ENCODE measurements around the gene CDYL. TPM values are rescaled to one million over a fixed set of nuclear protein-coding genes. Genes with fewer than 3 reads are reported as not detected.

Gene CDYL
- total RNA-seq, 2 donors from 2014 or later = 38.7 to 38.8 TPM

DNA sequence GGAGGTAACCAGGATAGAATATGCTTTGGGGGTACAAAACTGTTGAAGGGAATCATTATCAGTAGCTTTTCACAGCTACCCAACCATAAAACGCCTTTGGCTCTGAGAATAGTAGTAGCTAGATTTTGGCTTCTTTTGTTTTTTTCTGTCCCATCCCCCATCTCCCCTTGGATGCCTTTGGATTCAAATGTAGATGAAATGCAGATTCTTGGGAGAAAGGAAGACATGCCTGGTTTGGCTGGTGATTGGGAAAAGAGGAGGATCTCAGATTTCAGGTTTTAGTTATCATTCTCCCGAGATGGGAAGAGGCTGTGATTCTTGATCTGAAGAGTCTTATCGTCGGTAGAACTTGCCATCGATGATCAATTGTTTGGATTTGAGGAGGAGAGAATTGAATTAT lies 3.5 kb upstream of the CDYL start:
- no peak for DNase-seq (ENCODE audit: low spot score)

DNA sequence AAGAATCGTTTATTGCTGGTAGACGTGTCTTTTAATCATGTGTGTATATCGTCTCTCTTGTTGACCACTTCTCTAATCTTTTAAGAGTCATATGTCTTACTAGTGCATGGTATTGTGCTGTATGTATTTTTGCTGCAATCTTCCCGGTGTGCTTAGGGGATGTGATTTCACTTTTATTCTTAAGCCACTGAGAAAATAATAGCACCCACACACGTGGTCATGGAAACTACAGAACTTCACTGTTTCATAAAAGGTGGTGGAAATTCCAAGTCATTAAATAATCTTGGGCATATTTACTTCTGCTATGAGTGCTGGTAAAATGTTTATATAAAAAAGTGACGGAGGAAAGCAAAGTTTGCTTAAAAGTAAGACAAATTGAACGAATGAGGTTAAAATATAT lies 3.0 kb upstream of the CDYL start:
- DNase-seq (ENCODE audit: low spot score) = no peak
- intact Hi-C loops (cut with DNase I) = no loop called here

More for the DNA sequence above, 3.5 kb upstream of the CDYL start:
- intact Hi-C loops (cut with DNase I) = no loop called here

DNA sequence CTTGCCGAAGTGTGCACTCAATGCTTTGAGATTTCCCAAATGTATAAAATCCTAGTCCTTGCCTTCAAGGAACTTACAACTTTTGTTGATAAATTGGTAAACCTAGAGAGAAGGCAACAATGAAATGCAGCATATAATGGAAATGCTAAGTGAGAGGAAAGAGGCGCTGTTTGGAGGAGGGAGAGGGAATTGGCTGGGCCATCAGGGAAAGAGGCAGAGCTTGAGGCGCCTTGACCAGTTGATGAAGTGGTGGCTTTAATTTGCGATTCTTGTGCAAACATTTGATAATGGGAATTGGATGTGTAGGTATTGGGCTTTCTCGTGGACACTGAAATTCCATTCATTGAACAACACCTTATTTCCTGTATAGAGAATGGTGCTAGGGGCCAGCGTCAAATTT lies 1.9 kb upstream of the CDYL start:
- no peak for DNase-seq (ENCODE audit: low spot score)
- intact Hi-C loops (cut with DNase I) = no loop called here

DNA sequence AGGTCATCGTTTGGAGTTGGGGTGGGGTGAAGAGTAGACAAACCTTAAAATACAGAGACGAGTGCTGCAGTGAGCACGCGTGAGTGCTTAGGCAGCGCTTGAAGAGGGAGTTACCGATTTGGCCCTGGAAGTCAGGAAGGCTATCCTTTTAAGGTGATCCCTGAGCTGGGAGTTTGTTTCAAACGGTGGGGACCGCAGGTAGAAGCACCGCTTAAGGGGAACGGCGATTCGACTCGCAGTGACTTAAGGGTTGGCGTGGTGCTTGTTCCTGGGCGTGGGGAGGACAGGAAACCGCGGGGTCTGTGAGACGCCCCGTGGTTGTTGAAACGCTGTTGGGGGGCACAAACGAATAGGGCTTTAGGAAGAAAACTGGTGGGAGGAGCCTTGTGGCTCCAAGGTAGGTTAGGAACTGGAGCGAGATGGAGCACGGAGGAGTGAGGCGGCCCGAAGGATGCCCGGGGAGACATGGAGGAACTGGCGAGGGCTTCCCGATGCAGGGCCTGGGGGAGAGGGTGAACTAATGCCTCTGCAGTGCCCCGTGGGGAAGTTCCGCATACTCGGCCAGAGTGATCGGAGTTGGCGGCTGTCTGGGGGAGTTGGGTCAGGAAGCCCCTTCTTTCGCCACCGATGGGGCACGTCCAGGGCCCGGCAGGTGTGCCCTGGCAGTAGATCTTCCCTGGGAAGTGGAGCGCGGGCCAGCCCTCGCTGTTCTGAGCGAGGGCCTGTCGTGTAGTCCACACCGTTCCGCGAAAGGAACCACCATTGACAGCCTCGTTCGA lies 1.3 kb upstream of the CDYL start:
- intact Hi-C loops (cut with DNase I) = loop anchor here in 1 of 2 donors (5.0 kb wide), 1 partner anchor 128 kb away; no protein-coding TSS in a partner anchor
- no peak for DNase-seq (ENCODE audit: low spot score)

DNA sequence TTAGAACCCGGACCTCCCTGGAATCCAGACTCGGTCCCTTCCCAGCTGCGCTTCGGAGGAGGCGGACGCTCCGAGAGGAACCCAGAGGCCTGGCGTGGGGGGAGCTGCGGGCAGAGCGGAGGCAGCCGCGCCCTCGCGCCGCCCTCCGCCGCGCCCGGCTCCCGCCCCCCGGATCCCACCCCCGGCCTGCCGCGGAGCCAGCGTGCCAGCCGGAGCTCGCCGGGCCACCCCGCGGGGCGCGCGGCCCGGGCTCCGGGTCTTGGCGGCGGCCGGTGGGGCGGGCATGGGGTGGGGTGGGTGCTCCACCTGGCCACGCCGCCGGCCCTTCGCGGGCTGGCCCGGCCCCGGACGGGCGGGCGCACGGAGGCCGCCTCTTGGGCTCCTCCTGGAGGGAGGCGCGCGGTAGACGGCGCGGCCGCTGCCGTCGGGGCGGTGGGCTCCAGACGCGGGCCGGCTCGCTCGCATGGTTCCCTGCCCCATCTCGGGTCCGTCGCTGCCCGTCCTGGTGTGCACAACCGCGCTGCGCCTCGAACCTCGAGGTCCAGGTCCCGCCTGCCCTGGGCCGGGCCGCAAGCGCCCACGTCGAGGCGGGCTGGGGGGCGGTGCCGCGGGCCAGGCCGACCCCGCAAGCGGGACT lies 592 bp upstream of the CDYL start:
- peak; percentile 91 for DNase-seq (ENCODE audit: low spot score)
- intact Hi-C loops (cut with DNase I) = loop anchor here in 1 of 2 donors (5.0 kb wide), 1 partner anchor 128 kb away; no protein-coding TSS in a partner anchor

DNA sequence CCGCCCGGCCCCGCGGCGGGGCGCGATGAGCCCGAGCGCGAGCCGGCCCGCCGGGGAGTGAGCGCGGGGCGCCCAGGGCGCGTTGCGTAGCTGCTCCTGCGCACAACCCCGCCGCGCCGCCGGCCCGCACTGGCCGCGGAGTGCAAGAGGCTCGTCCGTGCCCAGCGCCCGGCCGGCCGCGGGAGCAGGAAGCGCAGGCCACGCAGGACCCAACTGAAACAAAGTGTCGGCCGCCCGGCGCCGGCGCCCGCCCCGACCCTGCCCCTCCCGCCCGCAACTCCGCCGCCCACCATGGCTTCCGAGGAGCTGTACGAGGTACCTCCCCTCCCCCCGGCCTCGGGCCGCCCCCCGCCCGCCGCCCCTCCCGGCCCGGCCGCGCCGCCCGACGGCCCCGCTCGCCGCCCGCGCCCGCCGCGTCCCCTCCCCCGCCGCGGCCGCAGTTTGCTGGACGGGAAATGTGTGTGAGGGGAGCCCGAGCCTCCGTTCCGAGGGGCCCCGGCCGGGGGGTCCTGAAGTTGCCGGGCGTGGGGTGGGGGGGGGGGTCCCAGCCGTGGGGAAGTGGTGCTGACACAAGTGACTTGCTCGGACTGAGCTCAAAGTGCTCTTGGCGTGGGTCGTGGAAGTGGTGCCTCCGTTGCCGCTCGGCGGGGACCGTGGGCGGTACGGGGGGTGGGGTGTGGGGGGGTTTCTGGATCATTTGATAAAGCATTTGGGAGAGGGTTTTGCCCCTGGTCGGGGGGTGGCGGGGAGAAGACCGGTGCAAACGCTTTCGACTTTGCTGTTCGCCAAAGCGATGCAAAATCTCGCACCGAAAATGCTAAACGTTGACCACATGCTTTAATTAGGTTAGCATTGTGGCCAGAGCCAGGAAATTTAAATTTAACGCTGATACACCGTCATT lies 539 bp downstream of the CDYL start:
- peak; percentile 80 for DNase-seq (ENCODE audit: low spot score)
- intact Hi-C loops (cut with DNase I) = loop anchor here in 1 of 2 donors (5.0 kb wide), 1 partner anchor 129 kb away; no protein-coding TSS in a partner anchor

DNA sequence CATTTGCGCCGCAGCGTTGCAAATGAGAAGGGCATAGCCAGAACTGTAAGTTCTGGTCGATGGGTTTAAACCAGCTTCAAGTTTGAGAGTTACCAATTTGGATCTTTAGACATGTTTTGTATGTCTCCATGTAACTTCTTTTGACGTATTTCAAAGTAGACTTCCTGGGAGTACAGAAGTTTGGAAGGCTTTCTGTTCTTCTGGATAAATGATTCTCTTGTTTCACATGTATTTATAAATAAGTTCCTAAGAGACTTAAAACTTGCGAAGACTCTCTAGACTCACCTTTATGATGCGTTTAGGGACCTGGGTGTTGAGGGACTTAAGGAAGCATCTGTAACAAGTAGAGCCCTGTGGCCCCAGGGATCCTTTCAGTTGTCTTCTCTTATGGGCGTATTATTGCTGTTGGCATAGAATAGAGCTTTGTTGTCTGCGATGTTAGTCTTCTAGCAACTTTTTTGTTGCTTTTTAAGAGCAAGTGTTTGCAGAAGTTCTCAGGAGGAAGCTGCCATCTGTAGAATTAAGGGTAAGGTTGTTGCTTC lies 1.3 kb downstream of the CDYL start:
- DNase-seq (ENCODE audit: low spot score) = no peak

DNA sequence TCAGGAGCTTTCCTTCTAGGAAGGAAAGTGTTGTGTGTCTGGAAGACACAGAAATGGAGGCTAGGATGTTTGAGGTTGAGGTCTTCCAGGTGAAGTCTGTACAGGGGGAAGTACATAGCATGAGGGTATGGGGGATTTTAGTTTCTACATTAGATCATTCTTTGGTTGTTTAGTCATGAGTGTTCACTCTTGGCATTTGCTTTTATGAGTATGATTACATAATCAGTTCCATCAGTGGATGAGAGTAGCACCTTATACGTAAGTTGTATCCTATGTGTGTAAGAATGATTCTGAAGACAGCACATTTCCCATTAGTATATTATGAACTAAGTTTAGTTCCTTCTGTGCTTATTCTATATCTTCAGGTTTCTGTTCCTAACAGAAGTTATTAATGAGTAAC lies 1.9 kb downstream of the CDYL start:
- DNase-seq (ENCODE audit: low spot score) = no peak
- intact Hi-C loops (cut with DNase I) = loop anchor here in 1 of 2 donors (5.0 kb wide), 1 partner anchor 131 kb away; no protein-coding TSS in a partner anchor

More for the DNA sequence above, 1.3 kb downstream of the CDYL start:
- intact Hi-C loops (cut with DNase I) = loop anchor here in 1 of 2 donors (5.0 kb wide), 1 partner anchor 130 kb away; no protein-coding TSS in a partner anchor

DNA sequence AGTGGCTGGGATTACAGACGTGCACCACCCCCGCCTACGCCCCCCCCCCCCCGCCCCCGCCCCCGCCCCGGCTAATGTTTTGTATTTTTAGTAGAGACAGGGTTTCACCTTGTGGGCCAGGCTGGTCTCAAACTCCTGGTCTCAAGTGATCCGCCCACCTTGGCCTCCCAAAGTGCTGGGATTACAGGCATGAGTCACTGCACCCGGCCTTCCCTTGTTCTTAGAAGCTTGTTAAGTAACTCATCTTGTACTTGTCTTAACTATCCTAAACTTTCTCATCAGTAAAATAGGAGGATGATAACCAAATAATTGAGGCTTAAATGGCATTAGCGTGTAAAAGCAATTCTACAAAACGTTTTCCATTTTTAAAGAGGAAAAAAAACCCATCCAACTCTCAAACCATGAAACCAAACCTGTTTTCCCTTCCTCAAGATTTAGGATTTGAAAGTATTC lies 4.2 kb downstream of the CDYL start:
- intact Hi-C loops (cut with DNase I) = no loop called here
- DNase-seq (ENCODE audit: low spot score) = no peak

DNA sequence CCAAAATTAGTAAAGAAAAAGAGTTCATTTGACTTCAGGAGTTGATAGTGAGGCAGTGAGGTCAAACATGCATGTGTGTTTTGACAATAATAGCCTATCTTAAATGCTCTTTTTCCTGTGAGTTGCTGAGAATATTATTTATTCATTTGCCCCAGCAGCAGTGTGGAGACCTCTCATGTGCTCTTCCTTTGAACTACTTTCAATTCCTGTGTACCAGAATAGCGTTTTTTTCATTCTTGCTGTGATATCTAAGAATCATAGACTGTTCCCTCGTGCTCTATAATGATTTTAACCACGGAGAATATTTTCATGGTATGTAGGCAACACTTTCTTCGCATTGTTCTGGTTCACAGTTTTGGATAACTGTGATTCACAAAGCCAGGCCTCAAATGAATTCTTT lies 5.2 kb downstream of the CDYL start:
- DNase-seq (ENCODE audit: low spot score) = no peak
- intact Hi-C loops (cut with DNase I) = no loop called here

DNA sequence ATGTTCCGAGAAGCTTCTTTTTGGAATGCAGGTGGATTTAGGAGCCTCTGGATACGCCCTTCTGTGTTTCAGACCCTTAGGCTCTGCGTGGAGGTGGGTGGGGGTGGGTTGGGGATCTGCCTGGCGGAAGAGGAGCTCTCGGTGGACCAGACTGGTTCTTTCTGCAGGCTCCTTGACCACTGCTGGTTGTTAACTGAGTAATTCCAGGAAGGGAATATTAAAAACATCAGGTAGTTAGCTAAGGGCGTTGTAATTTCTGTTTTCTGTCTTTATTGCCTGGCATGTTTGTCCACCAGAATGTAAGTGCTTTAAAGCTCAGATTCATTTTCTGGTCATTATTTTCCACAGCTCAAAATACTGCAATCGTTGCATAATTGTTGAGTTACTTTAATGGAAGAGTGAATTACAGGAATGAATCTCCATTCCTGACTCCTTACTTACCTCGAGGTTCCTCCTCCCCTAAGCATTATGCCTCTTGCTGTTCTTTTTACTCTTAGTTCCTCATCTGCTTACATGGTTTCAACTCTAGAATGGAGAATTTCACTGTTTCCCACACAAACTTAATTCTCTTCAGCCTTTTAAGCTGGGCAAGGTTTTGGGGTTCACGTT lies 5.9 kb downstream of the CDYL start:
- intact Hi-C loops (cut with DNase I) = no loop called here
- no peak for DNase-seq (ENCODE audit: low spot score)

DNA sequence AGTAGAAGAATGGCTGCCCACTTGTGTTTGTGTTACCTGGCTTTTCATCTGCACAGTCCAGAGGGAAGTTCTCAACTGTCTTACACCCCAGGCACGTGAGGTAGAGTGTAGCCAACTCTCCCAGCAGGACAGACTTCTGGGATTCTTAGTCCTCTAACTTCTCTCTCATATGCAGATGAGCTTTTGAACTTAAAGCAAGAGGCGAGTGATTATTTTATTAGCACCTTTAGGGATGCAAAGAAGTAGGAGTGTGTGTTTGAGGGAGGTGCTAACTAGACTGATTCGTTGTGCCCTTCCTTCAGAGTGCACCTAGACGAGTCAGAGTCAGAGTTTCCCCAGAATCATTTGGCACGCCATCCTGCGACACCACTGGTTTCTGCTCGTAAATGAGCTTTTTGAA lies 10.8 kb downstream of the CDYL start:
- DNase-seq (ENCODE audit: low spot score) = no peak
- intact Hi-C loops (cut with DNase I) = no loop called here

DNA sequence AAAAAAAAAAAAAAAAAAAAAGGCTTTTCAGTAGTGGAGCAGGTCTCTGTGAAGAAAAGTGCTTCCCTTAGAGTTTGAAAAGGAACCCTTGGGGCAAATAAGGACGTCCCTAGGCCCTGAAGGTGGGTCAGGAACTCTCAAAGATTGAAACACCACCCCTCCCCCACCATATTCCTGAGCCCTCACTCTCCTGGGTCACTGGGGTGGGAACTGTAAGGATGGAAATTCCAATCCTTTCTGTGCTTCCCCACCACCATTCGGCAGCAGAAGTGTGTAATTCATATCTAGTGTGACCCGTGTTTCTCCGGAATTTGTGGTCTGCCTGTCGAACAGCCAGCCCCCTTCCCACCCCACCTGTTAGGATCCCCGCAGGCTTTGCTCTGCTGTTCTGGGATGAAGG lies 12.3 kb downstream of the CDYL start:
- intact Hi-C loops (cut with DNase I) = no loop called here
- DNase-seq (ENCODE audit: low spot score) = no peak

DNA sequence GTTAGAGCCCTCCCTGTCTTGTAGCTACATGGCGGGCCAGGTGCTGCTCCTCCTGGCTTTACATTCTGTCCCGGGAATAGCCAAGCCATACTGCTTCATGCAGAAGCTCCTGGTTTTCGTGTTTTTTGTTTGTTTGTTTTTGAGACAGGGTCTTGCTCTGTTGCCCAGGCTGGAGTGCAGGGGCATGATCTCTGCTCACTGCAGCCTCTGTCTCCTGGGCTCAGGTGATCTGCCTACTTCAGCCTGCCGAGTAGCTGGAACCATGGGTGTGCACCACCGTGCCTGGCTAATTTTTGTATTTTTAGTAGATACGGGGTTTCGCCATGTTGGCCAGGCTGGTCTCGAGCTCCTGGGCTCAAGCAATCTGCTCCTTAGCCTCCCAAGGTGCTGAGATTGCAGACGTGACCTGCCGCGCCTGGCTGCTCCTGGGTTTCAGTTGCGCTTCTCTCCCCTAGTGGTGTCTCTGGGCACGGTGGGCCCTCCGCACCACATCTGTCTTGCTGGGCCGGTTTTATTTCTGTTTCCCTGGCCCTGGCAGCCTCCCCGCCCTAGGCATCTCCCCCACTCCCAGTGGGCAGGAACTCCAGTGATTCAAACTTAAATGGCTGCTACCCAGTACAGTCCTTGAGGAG lies 12.9 kb downstream of the CDYL start:
- intact Hi-C loops (cut with DNase I) = no loop called here
- no peak for DNase-seq (ENCODE audit: low spot score)

DNA sequence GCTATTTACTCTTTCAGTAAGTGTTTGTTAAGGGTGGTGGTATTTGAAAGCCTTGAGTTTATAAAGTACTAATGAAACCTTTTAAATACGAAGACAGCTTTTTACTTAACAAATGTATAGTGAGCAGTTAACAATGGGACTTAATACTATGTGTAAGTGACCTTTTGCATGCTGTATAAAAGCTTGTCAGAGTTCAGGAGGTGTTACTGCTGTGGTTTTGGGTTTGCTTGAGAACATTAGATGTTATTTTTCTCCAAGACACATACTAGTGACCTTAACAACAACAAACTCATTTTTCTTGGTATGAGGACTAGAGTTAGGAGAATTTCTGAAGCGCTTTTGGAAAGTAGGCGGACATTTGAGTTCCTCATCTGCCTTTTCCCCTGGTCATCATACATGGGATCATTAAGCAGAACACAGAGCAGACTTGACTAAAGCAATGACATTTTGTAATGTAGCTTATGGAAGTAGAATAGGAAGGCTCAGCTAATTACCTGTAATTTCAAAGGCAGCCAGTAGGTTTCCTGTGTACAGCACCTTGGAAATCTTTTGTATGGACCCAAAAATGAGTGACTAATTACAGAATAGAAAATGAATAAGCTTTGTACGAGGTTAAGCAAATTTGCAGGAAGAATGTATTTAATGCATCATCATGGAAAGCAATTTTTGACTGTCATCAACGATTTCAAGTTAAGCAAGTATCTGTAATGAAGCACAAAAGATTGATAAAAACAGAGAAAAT lies 14.1 kb downstream of the CDYL start:
- no peak for DNase-seq (ENCODE audit: low spot score)
- intact Hi-C loops (cut with DNase I) = no loop called here

DNA sequence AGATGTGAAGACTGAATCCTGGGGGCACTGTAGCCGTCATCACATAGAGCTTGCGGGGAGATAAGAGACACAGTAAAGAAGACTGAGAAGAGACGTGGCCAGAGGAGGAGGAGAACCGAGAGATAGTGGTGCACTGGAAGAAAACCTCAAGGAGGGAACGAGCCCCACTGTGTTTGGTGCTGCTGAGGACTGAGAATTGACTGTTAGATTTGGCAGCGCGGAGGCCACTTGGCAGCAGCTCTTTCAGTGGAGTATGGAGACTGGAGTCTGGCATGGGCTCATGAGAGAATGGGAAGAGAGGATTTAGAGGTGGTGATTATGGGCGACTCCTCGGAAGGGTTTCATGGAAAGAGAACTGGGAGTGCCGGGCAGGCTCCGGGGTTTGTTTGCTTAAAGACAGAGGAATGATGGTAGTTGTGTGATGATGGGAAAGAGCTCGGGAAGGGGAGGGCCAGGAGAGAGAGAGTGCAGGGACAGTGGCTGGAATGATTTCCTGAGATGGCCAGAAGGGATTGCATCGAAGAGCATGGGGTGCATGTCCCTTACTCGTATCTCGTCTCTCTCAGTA lies 18.0 kb downstream of the CDYL start:
- intact Hi-C loops (cut with DNase I) = no loop called here
- no peak for DNase-seq (ENCODE audit: low spot score)

DNA sequence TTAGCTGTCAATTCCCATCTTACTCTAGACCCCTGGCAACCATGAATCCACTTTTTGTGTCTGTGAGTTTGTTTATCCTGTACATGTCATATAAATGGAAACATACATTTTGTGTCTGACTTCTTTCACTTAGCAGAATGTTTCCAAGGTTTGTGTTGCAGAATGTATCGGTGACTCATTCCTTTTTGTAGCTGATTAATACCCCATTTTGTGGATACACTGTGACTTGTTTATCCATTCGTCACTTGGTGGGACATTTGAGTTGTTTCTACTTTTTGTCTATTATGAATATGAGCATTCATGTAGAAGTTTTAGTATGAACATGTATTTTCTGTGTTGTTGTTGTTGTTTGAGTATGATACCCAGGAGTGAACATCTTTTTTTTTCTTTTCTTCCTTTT lies 21.4 kb downstream of the CDYL start:
- intact Hi-C loops (cut with DNase I) = no loop called here

More for the DNA sequence above, 21.4 kb downstream of the CDYL start:
- DNase-seq (ENCODE audit: low spot score) = no peak

Data from posterior vena cava (tissue), 2 donors.